Glutamatergic neuron (in vitro differentiated cells): ENCODE results near the gene COL6A3. TPM values are rescaled to one million over a fixed set of nuclear protein-coding genes. Genes with fewer than 3 reads are reported as not detected.

Source experiments
- DNase-seq: peaks from one replicate; pipeline ENCODE4 v3.0.0; 2022
- H3K27ac Mint-ChIP-seq: one replicate; pipeline ENCODE4 v1.8.0; 2020; ENCODE audit warnings: mild to moderate bottlenecking, mixed read lengths, inconsistent platforms; ENCODE audit not compliant: unreplicated experiment
- H3K27me3 Mint-ChIP-seq: one replicate; pipeline ENCODE4 v1.8.0; 2020; ENCODE audit warnings: mild to moderate bottlenecking, moderate library complexity, mixed read lengths, inconsistent platforms; ENCODE audit not compliant: unreplicated experiment
- H3K36me3 Mint-ChIP-seq: one replicate; pipeline ENCODE4 v1.8.0; 2020; ENCODE audit warnings: mild to moderate bottlenecking, mixed read lengths, inconsistent platforms; ENCODE audit not compliant: unreplicated experiment
- H3K4me1 Mint-ChIP-seq: one replicate; pipeline ENCODE4 v1.8.0; 2020; ENCODE audit warnings: mild to moderate bottlenecking, low read depth, mixed read lengths, inconsistent platforms; ENCODE audit not compliant: unreplicated experiment
- H3K4me3 Mint-ChIP-seq: one replicate; pipeline ENCODE4 v1.8.0; 2020; ENCODE audit warnings: mild to moderate bottlenecking, mixed read lengths, inconsistent platforms; ENCODE audit not compliant: unreplicated experiment
- H3K9me3 Mint-ChIP-seq: one replicate; pipeline ENCODE4 v1.8.0; 2020; ENCODE audit warnings: mild to moderate bottlenecking, moderate library complexity, mixed read lengths, inconsistent platforms; ENCODE audit not compliant: unreplicated experiment
- total RNA-seq: library from RNA; stranded (reverse); fragmentation: NEBNext Ultra II Directional; extraction: Animal tissue kit (Norgen Biotek cat#: 25700); gene quantifications from one replicate; pipeline ENCODE4 v1.2.1, GENCODE V29; 2021; ENCODE audit not compliant: unreplicated experiment
- TF ChIP-seq, protein P1 (sequence below): fragments of 200-600 bp; sonication (generic); IDR thresholded peaks from one replicate; pipeline ENCODE4 v1.5.0; 2021; ENCODE audit not compliant: partially characterized antibody, unreplicated experiment

The COL6A3 gene
- total RNA-seq, 1 donor from 2014 or later: 0.07 TPM

- H3K4me1 Mint-ChIP-seq: no peaks in the 10 kb centered on the region
- H3K36me3 Mint-ChIP-seq: no peaks in the 10 kb centered on the region
- TF ChIP-seq, protein P1, sequence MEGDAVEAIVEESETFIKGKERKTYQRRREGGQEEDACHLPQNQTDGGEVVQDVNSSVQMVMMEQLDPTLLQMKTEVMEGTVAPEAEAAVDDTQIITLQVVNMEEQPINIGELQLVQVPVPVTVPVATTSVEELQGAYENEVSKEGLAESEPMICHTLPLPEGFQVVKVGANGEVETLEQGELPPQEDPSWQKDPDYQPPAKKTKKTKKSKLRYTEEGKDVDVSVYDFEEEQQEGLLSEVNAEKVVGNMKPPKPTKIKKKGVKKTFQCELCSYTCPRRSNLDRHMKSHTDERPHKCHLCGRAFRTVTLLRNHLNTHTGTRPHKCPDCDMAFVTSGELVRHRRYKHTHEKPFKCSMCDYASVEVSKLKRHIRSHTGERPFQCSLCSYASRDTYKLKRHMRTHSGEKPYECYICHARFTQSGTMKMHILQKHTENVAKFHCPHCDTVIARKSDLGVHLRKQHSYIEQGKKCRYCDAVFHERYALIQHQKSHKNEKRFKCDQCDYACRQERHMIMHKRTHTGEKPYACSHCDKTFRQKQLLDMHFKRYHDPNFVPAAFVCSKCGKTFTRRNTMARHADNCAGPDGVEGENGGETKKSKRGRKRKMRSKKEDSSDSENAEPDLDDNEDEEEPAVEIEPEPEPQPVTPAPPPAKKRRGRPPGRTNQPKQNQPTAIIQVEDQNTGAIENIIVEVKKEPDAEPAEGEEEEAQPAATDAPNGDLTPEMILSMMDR: no peak
- H3K4me3 Mint-ChIP-seq: no peak overlapping the region
- DNase-seq: no peak
- no peaks in the 10 kb centered on the region for H3K9me3 Mint-ChIP-seq
- H3K27ac Mint-ChIP-seq: no peak overlapping the region
- no peaks in the 10 kb centered on the region for H3K27me3 Mint-ChIP-seq
Observed at GRCh38 chr2:237441605-237442274, 27.8 kb upstream of the COL6A3 start.

- H3K4me1 Mint-ChIP-seq: no peaks in the 10 kb centered on the region
- TF ChIP-seq, protein P1: no peak
- H3K4me3 Mint-ChIP-seq: no peak overlapping the region
- no peak overlapping the region for H3K27ac Mint-ChIP-seq
- H3K9me3 Mint-ChIP-seq: no peaks in the 10 kb centered on the region
- H3K27me3 Mint-ChIP-seq: no peaks in the 10 kb centered on the region
- no peaks in the 10 kb centered on the region for H3K36me3 Mint-ChIP-seq
- DNase-seq: no peak
Observed at GRCh38 chr2:237440819-237441281, 26.9 kb upstream of the COL6A3 start.

DNA sequence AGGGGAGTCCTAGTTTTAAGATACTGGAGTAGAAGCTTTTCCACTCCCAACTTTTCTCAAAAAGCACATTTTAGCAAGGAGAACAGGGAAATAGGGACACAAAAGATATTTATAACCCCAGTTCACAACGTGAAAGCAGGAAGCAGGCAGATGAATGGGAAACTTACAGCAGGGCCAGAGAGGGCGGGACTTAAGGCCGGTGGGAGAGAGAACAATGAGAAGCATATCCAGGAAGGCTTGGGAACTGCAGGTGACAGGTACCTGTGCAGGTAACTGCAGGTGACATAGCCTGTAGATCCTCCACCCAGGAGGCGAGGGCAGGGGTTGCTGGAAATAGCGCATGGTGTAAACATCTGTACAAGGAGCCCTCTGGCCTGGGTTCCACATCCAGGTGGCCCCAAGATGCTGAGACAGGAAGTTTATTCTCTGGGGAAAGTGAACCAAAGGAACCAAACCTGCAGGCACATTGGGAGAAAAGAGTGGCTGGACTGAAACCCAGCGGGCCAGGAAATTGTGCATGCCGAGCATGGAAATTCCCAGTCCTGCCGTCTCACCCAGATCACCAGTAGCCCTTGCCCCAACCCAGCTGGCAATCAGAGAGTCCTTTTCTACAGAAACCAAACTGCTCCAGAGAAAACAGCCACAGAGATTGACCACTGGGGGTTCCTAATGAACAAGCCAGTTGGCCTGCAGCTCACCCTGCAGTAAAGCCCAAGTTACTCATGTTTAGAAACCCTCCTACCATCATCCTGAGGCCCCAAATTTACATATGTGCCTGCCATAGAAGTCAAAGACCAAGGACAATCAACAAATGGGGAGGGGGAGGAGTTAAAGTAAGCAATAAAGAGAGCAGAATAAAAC is 24.3 kb upstream of the COL6A3 start:
- TF ChIP-seq, protein P1: no peak
- Mint-ChIP-seq H3K36me3 (no peaks in the 10 kb centered on the region), H3K9me3 (no peaks in the 10 kb centered on the region), H3K4me1 (no peaks in the 10 kb centered on the region), H3K27me3 (peaks cover 3% of the 10 kb centered on the region), H3K27ac (no peak overlapping the region), H3K4me3 (no peak overlapping the region)
- DNase-seq: no peak

- H3K4me1 Mint-ChIP-seq: no peaks in the 10 kb centered on the region
- H3K27ac Mint-ChIP-seq: no peak overlapping the region
- H3K9me3 Mint-ChIP-seq: no peaks in the 10 kb centered on the region
- TF ChIP-seq, protein P1: no peak
- H3K27me3 Mint-ChIP-seq: peaks cover 6% of the 10 kb centered on the region
- H3K4me3 Mint-ChIP-seq: no peak overlapping the region
- DNase-seq: no peak
- H3K36me3 Mint-ChIP-seq: no peaks in the 10 kb centered on the region
Observed at GRCh38 chr2:237437566-237437965, 23.6 kb upstream of the COL6A3 start.
